Activated CD8-positive, alpha-beta memory T cell treated with anti-CD3 and anti-CD28 coated beads for 24 hours (primary cell): ENCODE data around the gene NRXN3.
"Not testable (repeated sequence)": the region's sequence is repeated elsewhere in the genome, so short reads cannot be mapped to it uniquely, and the experiment has no call there.

Source experiments
- DNase-seq: peaks from one replicate; pipeline ENCODE4 v3.0.0-alpha.2; 2020

The NRXN3 gene

GRCh38 chr14:78968265-78968664, 798.1 kb downstream of the NRXN3 start:
- no peak for DNase-seq

- DNase-seq, result no peak
These were observed 800.5 kb downstream of the NRXN3 start for GRCh38 chr14:78970677-78971076.

GRCh38 chr14:78972440-78972839, 802.3 kb downstream of the NRXN3 start:
- no peak for DNase-seq

GRCh38 chr14:78974691-78975090, 804.5 kb downstream of the NRXN3 start:
- DNase-seq, result no peak

- DNase-seq, result no peak
These were observed 805.6 kb downstream of the NRXN3 start for GRCh38 chr14:78975734-78976133.

- DNase-seq, result no peak
These were observed 808.7 kb downstream of the NRXN3 start for GRCh38 chr14:78978896-78979295.

GRCh38 chr14:78982551-78982950, 812.4 kb downstream of the NRXN3 start:
- DNase-seq, result no peak

GRCh38 chr14:78983126-78983525, 813.0 kb downstream of the NRXN3 start:
- DNase-seq, result no peak

- DNase-seq, result no peak
These were observed 815.7 kb downstream of the NRXN3 start for GRCh38 chr14:78985668-78986381.

GRCh38 chr14:78986989-78987388, 816.8 kb downstream of the NRXN3 start:
- DNase-seq, result no peak

GRCh38 chr14:78989221-78989620, 819.0 kb downstream of the NRXN3 start:
- DNase-seq, result no peak

- DNase-seq, result no peak
These were observed 822.7 kb downstream of the NRXN3 start for GRCh38 chr14:78992867-78993266.

GRCh38 chr14:78997811-78998210, 827.6 kb downstream of the NRXN3 start:
- DNase-seq, result no peak

GRCh38 chr14:79009286-79009685, 839.1 kb downstream of the NRXN3 start:
- DNase-seq, result no peak

- no peak for DNase-seq
These were observed 841.1 kb downstream of the NRXN3 start for GRCh38 chr14:79011091-79011919.

GRCh38 chr14:79011920-79012204, 841.7 kb downstream of the NRXN3 start:
- DNase-seq, result no peak

- DNase-seq, result no peak
These were observed 846.8 kb downstream of the NRXN3 start for GRCh38 chr14:79016828-79017505.

GRCh38 chr14:79017561-79017960, 847.4 kb downstream of the NRXN3 start:
- DNase-seq, result no peak

GRCh38 chr14:79018836-79019235, 848.7 kb downstream of the NRXN3 start:
- no peak for DNase-seq

- DNase-seq, result not testable (repeated sequence)
These were observed 849.7 kb downstream of the NRXN3 start for GRCh38 chr14:79019898-79020297.

GRCh38 chr14:79021766-79022165, 851.6 kb downstream of the NRXN3 start:
- DNase-seq, result no peak

- no peak for DNase-seq
These were observed 857.0 kb downstream of the NRXN3 start for GRCh38 chr14:79027138-79027537.

- DNase-seq, result no peak
These were observed 858.1 kb downstream of the NRXN3 start for GRCh38 chr14:79028281-79028680.

- DNase-seq, result no peak
These were observed 866.3 kb downstream of the NRXN3 start for GRCh38 chr14:79036441-79036840.
